ENCODE data around the gene SKAP1. TPM values are rescaled to one million over a fixed set of nuclear protein-coding genes. Genes with fewer than 3 reads are reported as not detected.

Gene SKAP1
- polyA plus RNA-seq, 3 donors: 0.13 to 1.0 (median 0.52) TPM

DNA sequence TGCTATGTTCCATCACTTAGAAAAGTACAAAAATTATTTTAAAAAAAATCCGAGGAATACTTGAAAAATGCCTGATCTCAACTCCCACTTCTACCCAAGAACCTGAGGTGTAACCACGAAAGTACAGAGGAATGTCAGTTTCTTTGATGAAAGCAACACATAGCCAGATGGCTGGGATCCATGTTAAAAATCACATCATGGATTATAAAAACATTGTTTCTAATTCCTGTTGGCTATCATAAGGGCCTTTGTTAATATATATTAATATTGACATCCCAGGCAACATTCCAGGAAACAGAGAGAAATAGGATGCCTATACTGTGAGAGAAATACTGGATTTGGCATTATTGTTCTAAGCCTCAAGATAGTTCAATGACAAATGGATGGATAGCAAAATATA, 115.3 kb downstream of the SKAP1 start:
- Mint-ChIP-seq H3K36me3 (no peaks in the 10 kb centered on the region), H3K4me3 (no peak overlapping the region), H3K4me1 (peaks cover 3% of the 10 kb centered on the region), H3K27ac (no peak overlapping the region), H3K9me3 (peaks cover 0 to 2% (median 0%) of the 10 kb centered on the region in 7 donors), H3K27me3 (ENCODE audit: low read depth in 3 of 3) (peaks cover 1 to 21% (median 10%) of the 10 kb centered on the region in 3 donors)
- Histone ChIP-seq H3K27ac (ENCODE audit: low read depth in 1 of 2, low read length in 2 of 2) (no peak overlapping the region), H3K4me1 (ENCODE audit: control insufficient read depth in 1 of 2, insufficient read depth in 2 of 2, low read length in 2 of 2) (no peaks in the 10 kb centered on the region), H3K9me3 (replicated peaks in 1 of 2; ENCODE audit: control insufficient read depth in 1 of 2, insufficient read depth in 1 of 2, low read length in 2 of 2) (no peaks in the 10 kb centered on the region), H3K4me3 (replicated peaks in 1 of 3; ENCODE audit: low read depth in 2 of 3, low read length in 3 of 3) (no peak overlapping the region), H3K79me2 (ENCODE audit: insufficient read depth, low read length) (no peaks in the 10 kb centered on the region), H3K9ac (ENCODE audit: insufficient read depth, low read length, poor library complexity, severe bottlenecking) (no peak overlapping the region), H4K20me1 (ENCODE audit: insufficient read depth, low read length) (no peaks in the 10 kb centered on the region), H2AFZ (ENCODE audit: insufficient read depth, low read depth, low read length, poor library complexity, severe bottlenecking) (no peak overlapping the region), H3K27me3 (ENCODE audit: control insufficient read depth in 2 of 2, insufficient read depth in 2 of 2, low read length in 2 of 2) (peaks cover 7 to 25% of the 10 kb centered on the region in 2 donors), H3K36me3 (replicated peaks in 1 of 2; ENCODE audit: control insufficient read depth in 1 of 2, insufficient read depth in 2 of 2, low read length in 2 of 2) (no peaks in the 10 kb centered on the region), H3K4me2 (replicated peaks; ENCODE audit: extremely low read depth, low read length, poor library complexity, severe bottlenecking) (no peak overlapping the region)
- DNase-seq: no peak
- intact Hi-C loops (cut with micrococcal nuclease): no loop called here
- TF ChIP-seq, protein P1, sequence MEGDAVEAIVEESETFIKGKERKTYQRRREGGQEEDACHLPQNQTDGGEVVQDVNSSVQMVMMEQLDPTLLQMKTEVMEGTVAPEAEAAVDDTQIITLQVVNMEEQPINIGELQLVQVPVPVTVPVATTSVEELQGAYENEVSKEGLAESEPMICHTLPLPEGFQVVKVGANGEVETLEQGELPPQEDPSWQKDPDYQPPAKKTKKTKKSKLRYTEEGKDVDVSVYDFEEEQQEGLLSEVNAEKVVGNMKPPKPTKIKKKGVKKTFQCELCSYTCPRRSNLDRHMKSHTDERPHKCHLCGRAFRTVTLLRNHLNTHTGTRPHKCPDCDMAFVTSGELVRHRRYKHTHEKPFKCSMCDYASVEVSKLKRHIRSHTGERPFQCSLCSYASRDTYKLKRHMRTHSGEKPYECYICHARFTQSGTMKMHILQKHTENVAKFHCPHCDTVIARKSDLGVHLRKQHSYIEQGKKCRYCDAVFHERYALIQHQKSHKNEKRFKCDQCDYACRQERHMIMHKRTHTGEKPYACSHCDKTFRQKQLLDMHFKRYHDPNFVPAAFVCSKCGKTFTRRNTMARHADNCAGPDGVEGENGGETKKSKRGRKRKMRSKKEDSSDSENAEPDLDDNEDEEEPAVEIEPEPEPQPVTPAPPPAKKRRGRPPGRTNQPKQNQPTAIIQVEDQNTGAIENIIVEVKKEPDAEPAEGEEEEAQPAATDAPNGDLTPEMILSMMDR (IDR thresholded peaks at IDR 0.05): no peak
- no CpG with 5 or more reads among the region's 2 CpGs for WGBS (ENCODE audit: insufficient coverage)

DNA sequence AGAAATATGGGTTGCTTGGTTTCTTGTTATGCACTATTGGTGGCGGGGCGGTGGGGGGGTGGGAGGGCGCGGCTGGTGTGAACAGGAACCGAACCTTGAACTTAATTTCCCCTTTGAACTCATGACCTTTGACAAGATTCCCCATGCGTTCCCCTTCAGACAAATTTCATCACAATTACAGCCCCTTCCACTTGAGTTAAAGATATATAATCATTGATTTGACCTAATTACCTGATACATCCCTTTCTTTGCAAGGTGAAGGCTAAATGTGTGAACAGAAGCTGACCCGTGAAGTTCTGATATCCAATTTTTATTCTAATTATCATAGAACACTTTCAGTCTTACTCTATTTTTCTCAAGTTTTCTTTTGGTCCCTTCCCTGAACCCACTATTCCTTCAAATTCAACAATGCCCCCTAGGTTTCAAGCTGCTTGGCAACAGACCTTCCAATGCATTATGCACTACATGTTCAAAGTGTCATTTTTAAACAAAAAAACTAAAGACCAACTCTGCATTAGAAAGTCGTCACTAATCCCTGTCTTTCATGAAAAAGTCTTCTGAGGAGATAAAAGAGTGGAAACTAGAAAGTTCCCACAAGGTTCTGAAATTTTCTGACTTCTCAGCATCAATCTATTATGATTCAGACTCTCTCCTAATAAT, 116.8 kb downstream of the SKAP1 start:
- Histone ChIP-seq H2AFZ (ENCODE audit: insufficient read depth, low read depth, low read length, poor library complexity, severe bottlenecking) (no peak overlapping the region), H3K4me3 (replicated peaks in 1 of 3; ENCODE audit: low read depth in 2 of 3, low read length in 3 of 3) (no peak overlapping the region), H3K4me2 (replicated peaks; ENCODE audit: extremely low read depth, low read length, poor library complexity, severe bottlenecking) (no peak overlapping the region), H3K9ac (ENCODE audit: insufficient read depth, low read length, poor library complexity, severe bottlenecking) (no peak overlapping the region), H3K27ac (ENCODE audit: low read depth in 1 of 2, low read length in 2 of 2) (no peak overlapping the region), H4K20me1 (ENCODE audit: insufficient read depth, low read length) (no peaks in the 10 kb centered on the region), H3K79me2 (ENCODE audit: insufficient read depth, low read length) (no peaks in the 10 kb centered on the region), H3K27me3 (ENCODE audit: control insufficient read depth in 2 of 2, insufficient read depth in 2 of 2, low read length in 2 of 2) (peaks cover 8 to 31% of the 10 kb centered on the region in 2 donors), H3K9me3 (replicated peaks in 1 of 2; ENCODE audit: control insufficient read depth in 1 of 2, insufficient read depth in 1 of 2, low read length in 2 of 2) (no peaks in the 10 kb centered on the region), H3K36me3 (replicated peaks in 1 of 2; ENCODE audit: control insufficient read depth in 1 of 2, insufficient read depth in 2 of 2, low read length in 2 of 2) (no peaks in the 10 kb centered on the region), H3K4me1 (ENCODE audit: control insufficient read depth in 1 of 2, insufficient read depth in 2 of 2, low read length in 2 of 2) (no peaks in the 10 kb centered on the region)
- DNase-seq: no peak
- WGBS (ENCODE audit: insufficient coverage): no CpG with 5 or more reads among the region's 8 CpGs
- Mint-ChIP-seq H3K27ac (no peak overlapping the region), H3K36me3 (no peaks in the 10 kb centered on the region), H3K4me1 (peaks cover 3% of the 10 kb centered on the region), H3K9me3 (no peaks in the 10 kb centered on the region), H3K27me3 (ENCODE audit: low read depth in 3 of 3) (peaks cover 1 to 17% (median 7%) of the 10 kb centered on the region in 3 donors), H3K4me3 (no peak overlapping the region)
- intact Hi-C loops (cut with micrococcal nuclease): no loop called here
- TF ChIP-seq, protein P1 (IDR thresholded peaks at IDR 0.05): no peak
